SK-N-SH (cell line): ENCODE data around the gene NPTX1. TPM values are rescaled to one million over a fixed set of nuclear protein-coding genes. Genes with fewer than 3 reads are reported as not detected.

Source experiments
- CTCF ChIA-PET: fragments of 300-600, 350-600 bp; formaldehyde crosslinking; extraction: SDS; loops from one replicate; lab custom pipeline; 2021; lab: Yijun Ruan, JAX
- POLR2A ChIA-PET: fragments of 350-600 bp; sonication (Branson Sonifier 250); formaldehyde crosslinking; extraction: SDS; loops from one replicate; lab custom pipeline; 2020; ENCODE audit warnings: antibody characterized with exemption, inconsistent platforms; lab: Yijun Ruan, JAX
- DNase-seq: peaks from one replicate; pipeline ENCODE4 v3.0.0; 2012
- H2AFZ ChIP-seq: fragments of 200-600 bp; sonication (generic); 2 replicates; pipeline ENCODE4 v1.8.1; 2016; ENCODE audit warnings: antibody characterized with exemption, mild to moderate bottlenecking, low read depth
- H3F3A ChIP-seq: fragments of 200-600 bp; sonication (generic); replicated peaks from 2 replicates; pipeline ENCODE3; 2016; ENCODE audit warnings: antibody characterized with exemption, mild to moderate bottlenecking; ENCODE audit not compliant: insufficient read depth
- H3K27ac ChIP-seq, 2 experiments: fragments of 200-500 bp in 1 of 2; fragments of 200-600 bp in 1 of 2; sonication (Bioruptor generic) in 1 of 2; sonication (generic), shearing (Covaris generic) in 1 of 2; 2 replicates each; pipeline versions ENCODE4 v1.5.1 to v1.6.1; 2014 to 2016; ENCODE audit warnings: low read depth in 2 of 2, inconsistent platforms in 1 of 2, low read length in 1 of 2, mild to moderate bottlenecking in 1 of 2, mixed read lengths in 1 of 2
- H3K27me3 ChIP-seq: fragments of 200-600 bp; sonication (generic), shearing (Covaris generic); 2 replicates; pipeline ENCODE4 v1.6.1; 2016; ENCODE audit warnings: mixed run types; ENCODE audit not compliant: insufficient read depth
- H3K36me3 ChIP-seq, 2 experiments: fragments of 200-500 bp in 1 of 2; fragments of 200-600 bp in 1 of 2; sonication (Bioruptor generic) in 1 of 2; sonication (generic) in 1 of 2; replicated peaks in 1 of 2; 2 replicates each; pipeline versions ENCODE3 to v1.5.1; 2014 to 2016; ENCODE audit warnings: low read length in 1 of 2, mild to moderate bottlenecking in 1 of 2; ENCODE audit not compliant: insufficient read depth in 2 of 2, control insufficient read depth in 1 of 2
- H3K4me1 ChIP-seq, 2 experiments: fragments of 200-500 bp in 1 of 2; fragments of 200-600 bp in 1 of 2; sonication (Bioruptor generic) in 1 of 2; sonication (generic), shearing (Covaris generic) in 1 of 2; 2 replicates each; pipeline versions ENCODE4 v1.5.1 to v1.6.1; 2014 to 2016; ENCODE audit warnings: low read depth in 1 of 2, low read length in 1 of 2, mixed run types in 1 of 2; ENCODE audit not compliant: insufficient read depth in 2 of 2, control insufficient read depth in 1 of 2
- H3K4me2 ChIP-seq: fragments of 200-600 bp; sonication (generic), shearing (Covaris generic); 2 replicates; pipeline ENCODE4 v1.6.1; 2017; ENCODE audit warnings: mixed run types
- H3K4me3 ChIP-seq, 2 experiments: fragments of 200-500 bp in 1 of 2; fragments of 200-600 bp in 1 of 2; sonication (Bioruptor generic) in 1 of 2; sonication (generic), shearing (Covaris generic) in 1 of 2; 2 replicates each; pipeline versions ENCODE4 v1.5.1 to v1.8.1; 2014 to 2016; ENCODE audit warnings: low read depth in 2 of 2, inconsistent platforms in 1 of 2, low read length in 1 of 2, mild to moderate bottlenecking in 1 of 2, mixed read lengths in 1 of 2, moderate library complexity in 1 of 2
- H3K79me2 ChIP-seq: fragments of 200-600 bp; sonication (generic); 2 replicates; pipeline ENCODE4 v1.8.1; 2017; ENCODE audit warnings: mild to moderate bottlenecking; ENCODE audit not compliant: insufficient read depth
- H3K9ac ChIP-seq: fragments of 200-600 bp; sonication (generic); 2 replicates; pipeline ENCODE4 v1.6.1; 2017; ENCODE audit warnings: mixed run types
- H3K9me2 ChIP-seq: fragments of 200-600 bp; sonication (generic); 2 replicates; pipeline ENCODE4 v1.6.1; 2017; ENCODE audit warnings: mixed run types
- H3K9me3 ChIP-seq: fragments of 200-600 bp; sonication (generic); 2 replicates; pipeline ENCODE4 v1.6.1; 2017; ENCODE audit warnings: mixed run types, mild to moderate bottlenecking, moderate library complexity
- H4K20me1 ChIP-seq: fragments of 200-600 bp; sonication (generic); 2 replicates; pipeline ENCODE4 v1.6.1; 2017; ENCODE audit warnings: mild to moderate bottlenecking, mixed run types; ENCODE audit not compliant: insufficient read depth
- CHD2 ChIP-seq: fragments of 150-350 bp; IDR thresholded peaks from 2 replicates; pipeline ENCODE4 v1.6.1; 2018; ENCODE audit warnings: low read length; ENCODE audit not compliant: partially characterized antibody
- EZH2phosphoT487 ChIP-seq: fragments of 200-600 bp; sonication (generic); IDR thresholded peaks from 2 replicates; pipeline ENCODE4 v1.6.1; 2017; ENCODE audit warnings: low read depth, mixed run types, mild to moderate bottlenecking, antibody characterized with exemption, moderate library complexity, borderline replicate concordance
- FOXM1 ChIP-seq: IDR thresholded peaks from 2 replicates; pipeline ENCODE4 v1.4.0; 2012; ENCODE audit warnings: low read depth, mild to moderate bottlenecking
- GABPA ChIP-seq: IDR thresholded peaks from 2 replicates; pipeline ENCODE4 v1.4.0; 2012; ENCODE audit warnings: low read depth, mild to moderate bottlenecking
- GATA2 ChIP-seq: sonication (generic); formaldehyde crosslinking; IDR thresholded peaks from 2 replicates; pipeline ENCODE4 v1.5.0; 2020; ENCODE audit warnings: mild to moderate bottlenecking, missing genetic modification reagents
- IRF3 ChIP-seq: fragments of 150-350 bp; IDR thresholded peaks from 2 replicates; pipeline ENCODE4 v1.6.1; 2016; ENCODE audit warnings: mild to moderate bottlenecking, low read depth, low read length
- NRF1 ChIP-seq: IDR thresholded peaks from 2 replicates; pipeline ENCODE4 v1.6.1; 2012; ENCODE audit warnings: low read depth, mild to moderate bottlenecking, low read length
- PBX3 ChIP-seq: IDR thresholded peaks from 2 replicates; pipeline ENCODE4; 2012
- SIN3A ChIP-seq: IDR thresholded peaks from 2 replicates; pipeline ENCODE4 v1.6.1; 2012; ENCODE audit warnings: low read depth, mild to moderate bottlenecking, low read length, moderate library complexity, borderline replicate concordance
- TAF1 ChIP-seq: IDR thresholded peaks from 2 replicates; pipeline ENCODE4 v1.6.1; 2012; ENCODE audit warnings: low read depth, mild to moderate bottlenecking, low read length, moderate library complexity, borderline replicate concordance
- USF1 ChIP-seq: IDR thresholded peaks from 2 replicates; pipeline ENCODE4 v1.4.0; 2012; ENCODE audit warnings: low read depth, borderline replicate concordance
- WGBS: methylation state at CpG from one replicate; pipeline ENCODE4 v1.1.6; 2017; ENCODE audit warnings: low lambda C conversion rate; 5-methylcytosine and 5-hydroxymethylcytosine counted together
- polyA plus RNA-seq, 3 experiments: library from polyadenylated mRNA; depleted of rRNA; stranded (reverse); fragments of >200 nt; gene quantifications; 2 replicates each; pipeline ENCODE4 v1.2.3, GENCODE V29; 2012

NPTX1 gene
- polyA plus RNA-seq, 1 of the 3 experiments (the other 2 are of a cell fraction): 0.05 TPM

- Histone ChIP-seq H3K4me1 (peaks cover 0 to 13% of the 10 kb centered on the region in 2 experiments; a peak in 1 of 4 replicates), H3K27ac (no peak overlapping the region), H4K20me1 (no peaks in the 10 kb centered on the region), H3K79me2 (no peaks in the 10 kb centered on the region), H3F3A (peaks cover 2% of the 10 kb centered on the region), H3K4me2 (no peak overlapping the region), H3K9me3 (no peaks in the 10 kb centered on the region), H3K4me3 (no peak overlapping the region), H3K36me3 (no peaks in the 10 kb centered on the region), H3K9me2 (no peaks in the 10 kb centered on the region), H3K27me3 (no peaks in the 10 kb centered on the region; the same call in 1 of the 2 replicates), H2AFZ (no peak overlapping the region), H3K9ac (no peak overlapping the region)
- POLR2A ChIA-PET: no interaction called here
- TF ChIP-seq GABPA: no peak
- TF ChIP-seq TAF1: no peak
- TF ChIP-seq PBX3: no peak
- no peak for TF ChIP-seq SIN3A
- no peak for TF ChIP-seq CHD2
- no peak for DNase-seq
- CTCF ChIA-PET: interaction anchor here (0.6 to 1.6 kb wide), 5 partner anchors 9 to 482 kb away, joined by 3 to 4 read pairs (median 4); no protein-coding TSS in a partner anchor
- WGBS: 72% methylated on average over 9 of the region's 9 CpGs
Measured at GRCh38 chr17:80499560-80499959, 23.2 kb upstream of the NPTX1 start.

- Histone ChIP-seq H3K27ac (no peak overlapping the region), H3K36me3 (no peaks in the 10 kb centered on the region), H2AFZ (no peak overlapping the region), H3K4me1 (peaks cover 0 to 10% of the 10 kb centered on the region in 2 experiments; a peak in 1 of 4 replicates), H3K9ac (no peak overlapping the region), H4K20me1 (no peaks in the 10 kb centered on the region), H3K9me2 (no peaks in the 10 kb centered on the region), H3K79me2 (no peaks in the 10 kb centered on the region), H3F3A (no peaks in the 10 kb centered on the region), H3K4me3 (no peak overlapping the region), H3K4me2 (no peak overlapping the region), H3K9me3 (no peaks in the 10 kb centered on the region), H3K27me3 (peaks cover 4% of the 10 kb centered on the region)
- 69% methylated on average over 10 of the region's 11 CpGs for WGBS
- CTCF ChIA-PET: interaction anchor here (0.6 to 2.7 kb wide), 7 partner anchors 9 to 482 kb away, joined by 3 to 12 read pairs (median 4); partner anchors contain the start of gene NPTX1
- POLR2A ChIA-PET: no interaction called here
- DNase-seq: no peak
- TF ChIP-seq NRF1: no peak
- TF ChIP-seq PBX3: no peak
Measured at GRCh38 chr17:80498920-80499410, 22.6 kb upstream of the NPTX1 start.

- Histone ChIP-seq H3K27ac (no peak overlapping the region), H3K4me3 (no peak overlapping the region), H3K9me3 (no peaks in the 10 kb centered on the region), H3K4me2 (no peak overlapping the region), H3K27me3 (peaks cover 5% of the 10 kb centered on the region), H2AFZ (no peak overlapping the region), H3K79me2 (no peaks in the 10 kb centered on the region), H3K36me3 (no peaks in the 10 kb centered on the region), H3K9ac (no peak overlapping the region), H3K9me2 (no peaks in the 10 kb centered on the region), H4K20me1 (no peaks in the 10 kb centered on the region), H3F3A (no peaks in the 10 kb centered on the region), H3K4me1 (peaks cover 0 to 10% of the 10 kb centered on the region in 2 experiments; a peak in 1 of 4 replicates)
- no peak for DNase-seq
- 72% methylated on average over 29 of the region's 30 CpGs for WGBS
- ChIA-PET CTCF (interaction anchor here (0.6 to 2.7 kb wide), 6 partner anchors 8 to 77 kb away, joined by 3 to 12 read pairs (median 4); partner anchors contain the start of gene NPTX1), POLR2A (interaction anchor here (0.6 kb wide), 1 partner anchor 1428 kb away, joined by 3 read pairs; no protein-coding TSS in a partner anchor)
- TF ChIP-seq NRF1 (no peak), TAF1 (no peak), FOXM1 (no peak), USF1 (no peak), PBX3 (no peak), EZH2phosphoT487 (no peak), IRF3 (no peak), GATA2 (CRISPR knock-in tag) (no peak), SIN3A (no peak)
Measured at GRCh38 chr17:80498242-80498919, 22.0 kb upstream of the NPTX1 start.
